GM18873 (cell line): ENCODE results near the gene PCDHGA1.
"Not testable (repeated sequence)": the region's sequence is repeated elsewhere in the genome, so short reads cannot be mapped to it uniquely, and the experiment has no call there.

Source experiments
- ATAC-seq: cut with Tn5 transposase; IDR thresholded peaks from one replicate; pipeline ENCODE4 v1.9.1; 2021; ENCODE audit warnings: mild to moderate bottlenecking, moderate library complexity, moderate number of reproducible peaks; ENCODE audit not compliant: unreplicated experiment, low FRiP score

The PCDHGA1 gene

DNA sequence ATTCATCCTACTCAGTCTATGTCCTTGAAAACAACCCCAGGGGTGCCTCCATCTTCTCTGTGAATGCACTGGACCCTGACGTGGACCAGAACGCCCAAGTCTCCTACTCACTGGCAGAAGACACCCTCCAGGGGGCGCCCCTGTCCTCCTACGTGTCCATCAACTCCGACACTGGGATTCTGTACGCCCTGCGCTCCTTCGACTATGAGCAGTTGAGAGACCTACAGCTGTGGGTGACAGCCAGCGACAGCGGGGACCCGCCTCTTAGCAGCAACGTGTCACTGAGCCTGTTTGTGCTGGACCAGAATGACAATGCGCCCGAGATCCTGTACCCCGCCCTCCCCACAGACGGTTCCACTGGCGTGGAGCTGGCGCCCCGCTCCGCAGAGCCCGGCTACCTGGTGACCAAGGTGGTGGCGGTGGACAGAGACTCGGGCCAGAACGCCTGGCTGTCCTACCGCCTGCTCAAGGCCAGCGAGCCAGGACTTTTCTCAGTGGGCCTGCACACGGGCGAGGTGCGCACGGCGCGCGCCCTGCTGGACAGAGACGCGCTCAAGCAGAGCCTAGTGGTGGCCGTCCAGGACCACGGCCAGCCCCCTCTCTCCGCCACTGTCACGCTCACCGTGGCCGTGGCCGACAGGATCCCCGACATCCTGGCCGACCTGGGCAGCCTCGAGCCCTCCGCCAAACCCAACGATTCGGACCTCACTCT lies 45.3 kb downstream of the PCDHGA1 start:
- not testable (repeated sequence) for ATAC-seq

DNA sequence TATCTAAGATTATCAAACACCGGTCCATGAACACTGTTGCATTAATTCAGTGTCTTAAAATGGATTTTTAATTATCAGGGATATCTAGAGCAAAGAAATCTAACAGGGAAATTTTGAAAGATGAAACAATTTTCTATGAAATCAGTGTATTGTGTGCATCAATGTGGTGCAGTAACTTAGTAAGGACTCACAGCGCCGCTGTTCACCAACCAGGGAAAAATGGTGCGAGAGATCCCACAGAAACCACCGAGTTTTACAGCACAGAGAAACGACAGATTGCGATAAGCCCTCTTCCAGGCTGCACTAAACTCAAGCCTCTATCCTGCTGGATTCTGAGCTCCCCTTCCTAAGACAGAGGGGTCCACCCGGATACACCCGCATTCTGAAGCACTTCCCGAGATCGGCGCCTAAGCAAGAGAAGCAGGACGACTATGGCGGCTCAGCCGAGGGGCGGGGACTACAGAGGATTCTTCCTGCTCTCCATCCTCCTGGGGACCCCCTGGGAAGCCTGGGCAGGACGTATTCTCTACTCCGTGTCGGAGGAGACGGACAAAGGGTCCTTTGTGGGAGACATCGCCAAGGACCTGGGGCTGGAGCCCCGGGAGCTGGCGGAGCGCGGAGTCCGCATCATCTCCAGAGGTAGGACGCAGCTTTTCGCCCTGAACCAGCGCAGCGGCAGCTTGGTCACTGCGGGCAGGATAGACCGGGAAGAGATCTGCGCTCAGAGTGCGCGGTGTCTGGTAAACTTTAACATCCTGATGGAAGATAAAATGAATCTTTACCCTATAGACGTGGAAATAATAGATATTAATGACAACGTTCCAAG lies 52.4 kb downstream of the PCDHGA1 start, which contains the start of gene PCDHGA7:
PCDHGA7 (plus strand) TSS at position 274 of the 826 bp plus-strand sequence; CDS start at position 432, 158 bp downstream.
- ATAC-seq, result no peak

GRCh38 chr5:141383345-141383744 lies 53.0 kb downstream of the PCDHGA1 start:
- no peak for ATAC-seq

DNA sequence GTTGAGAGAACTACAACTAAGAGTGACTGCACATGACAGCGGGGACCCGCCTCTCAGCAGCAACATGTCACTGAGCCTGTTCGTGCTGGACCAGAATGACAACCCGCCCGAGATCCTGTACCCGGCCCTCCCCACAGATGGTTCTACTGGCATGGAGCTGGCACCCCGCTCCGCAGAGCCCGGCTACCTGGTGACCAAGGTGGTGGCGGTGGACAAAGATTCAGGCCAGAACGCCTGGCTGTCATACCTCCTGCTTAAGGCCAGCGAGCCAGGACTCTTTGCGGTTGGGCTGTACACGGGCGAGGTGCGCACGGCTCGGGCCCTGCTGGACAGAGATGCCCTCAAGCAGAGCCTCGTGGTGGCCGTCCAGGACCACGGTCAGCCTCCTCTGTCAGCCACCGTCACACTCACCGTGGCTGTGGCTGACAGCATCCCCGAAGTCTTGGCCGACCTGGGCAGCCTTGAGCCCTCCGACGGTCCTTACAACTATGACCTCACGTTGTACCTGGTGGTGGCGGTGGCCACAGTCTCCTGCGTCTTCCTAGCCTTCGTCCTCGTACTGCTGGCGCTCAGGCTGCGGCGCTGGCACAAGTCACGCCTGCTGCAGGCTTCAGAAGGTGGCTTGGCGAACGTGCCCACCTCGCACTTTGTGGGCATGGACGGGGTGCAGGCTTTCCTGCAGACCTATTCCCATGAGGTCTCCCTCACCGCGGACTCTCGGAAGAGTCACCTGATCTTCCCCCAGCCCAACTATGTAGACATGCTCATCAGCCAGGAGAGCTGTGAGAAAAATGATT lies 54.4 kb downstream of the PCDHGA1 start:
- ATAC-seq, result no peak

DNA sequence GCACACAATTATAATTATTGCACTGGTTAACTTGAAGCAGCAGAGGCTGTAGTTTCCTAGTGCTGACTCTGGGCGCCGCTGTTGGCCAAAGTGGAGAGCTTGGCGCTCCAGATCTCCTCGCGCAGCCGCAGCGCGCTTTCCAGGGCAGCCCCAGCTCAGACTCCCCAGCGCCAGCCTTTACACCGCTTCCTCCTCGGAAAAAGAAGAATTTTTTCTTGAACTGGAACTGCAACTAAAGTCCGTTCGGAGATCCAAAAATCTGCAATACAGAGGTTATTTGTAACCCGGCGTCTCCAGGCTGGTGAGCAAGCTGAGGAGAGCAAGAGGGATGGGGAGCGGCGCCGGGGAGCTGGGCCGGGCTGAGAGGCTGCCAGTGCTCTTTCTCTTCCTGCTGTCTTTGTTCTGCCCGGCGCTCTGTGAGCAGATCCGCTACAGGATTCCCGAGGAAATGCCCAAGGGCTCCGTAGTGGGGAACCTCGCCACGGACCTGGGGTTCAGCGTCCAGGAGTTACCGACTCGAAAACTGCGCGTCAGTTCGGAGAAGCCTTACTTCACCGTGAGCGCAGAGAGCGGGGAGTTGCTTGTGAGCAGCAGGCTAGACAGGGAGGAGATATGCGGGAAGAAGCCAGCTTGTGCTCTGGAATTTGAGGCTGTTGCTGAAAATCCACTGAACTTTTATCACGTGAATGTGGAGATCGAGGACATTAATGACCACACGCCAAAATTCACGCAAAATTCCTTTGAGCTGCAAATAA lies 57.4 kb downstream of the PCDHGA1 start, which contains the start of gene PCDHGB4:
PCDHGB4 (plus strand) TSS at position 142 of the 755 bp plus-strand sequence; CDS start at position 329, 187 bp downstream.
- ATAC-seq, result not testable (repeated sequence)

- no peak for ATAC-seq
Measured at GRCh38 chr5:141388661-141389060, 58.3 kb downstream of the PCDHGA1 start.

DNA sequence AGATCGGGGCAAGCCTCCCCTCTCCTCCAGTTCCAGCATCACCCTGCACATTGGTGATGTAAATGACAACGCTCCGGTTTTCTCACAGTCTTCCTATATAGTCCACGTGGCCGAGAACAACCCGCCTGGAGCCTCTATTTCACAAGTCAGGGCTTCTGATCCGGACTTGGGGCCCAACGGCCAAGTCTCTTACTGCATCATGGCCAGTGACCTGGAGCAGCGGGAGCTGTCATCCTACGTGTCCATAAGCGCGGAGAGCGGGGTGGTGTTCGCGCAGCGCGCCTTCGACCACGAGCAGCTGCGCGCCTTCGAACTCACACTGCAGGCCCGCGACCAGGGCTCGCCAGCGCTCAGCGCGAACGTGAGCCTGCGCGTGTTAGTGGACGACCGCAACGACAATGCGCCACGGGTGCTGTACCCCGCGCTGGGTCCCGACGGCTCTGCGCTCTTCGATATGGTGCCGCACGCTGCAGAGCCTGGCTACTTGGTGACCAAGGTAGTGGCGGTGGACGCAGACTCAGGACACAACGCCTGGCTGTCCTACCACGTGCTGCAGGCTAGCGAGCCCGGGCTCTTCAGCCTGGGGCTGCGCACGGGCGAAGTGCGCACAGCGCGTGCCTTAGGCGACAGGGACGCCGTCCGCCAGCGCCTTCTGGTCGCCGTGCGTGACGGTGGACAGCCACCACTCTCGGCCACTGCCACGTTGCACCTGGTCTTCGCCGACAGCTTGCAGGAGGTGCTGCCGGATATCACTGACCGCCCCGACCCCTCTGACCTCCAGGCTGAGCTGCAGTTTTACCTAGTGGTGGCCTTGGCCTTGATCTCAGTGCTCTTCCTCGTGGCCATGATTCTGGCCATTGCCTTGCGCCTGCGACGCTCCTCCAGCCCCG lies 59.1 kb downstream of the PCDHGA1 start:
- no peak for ATAC-seq

DNA sequence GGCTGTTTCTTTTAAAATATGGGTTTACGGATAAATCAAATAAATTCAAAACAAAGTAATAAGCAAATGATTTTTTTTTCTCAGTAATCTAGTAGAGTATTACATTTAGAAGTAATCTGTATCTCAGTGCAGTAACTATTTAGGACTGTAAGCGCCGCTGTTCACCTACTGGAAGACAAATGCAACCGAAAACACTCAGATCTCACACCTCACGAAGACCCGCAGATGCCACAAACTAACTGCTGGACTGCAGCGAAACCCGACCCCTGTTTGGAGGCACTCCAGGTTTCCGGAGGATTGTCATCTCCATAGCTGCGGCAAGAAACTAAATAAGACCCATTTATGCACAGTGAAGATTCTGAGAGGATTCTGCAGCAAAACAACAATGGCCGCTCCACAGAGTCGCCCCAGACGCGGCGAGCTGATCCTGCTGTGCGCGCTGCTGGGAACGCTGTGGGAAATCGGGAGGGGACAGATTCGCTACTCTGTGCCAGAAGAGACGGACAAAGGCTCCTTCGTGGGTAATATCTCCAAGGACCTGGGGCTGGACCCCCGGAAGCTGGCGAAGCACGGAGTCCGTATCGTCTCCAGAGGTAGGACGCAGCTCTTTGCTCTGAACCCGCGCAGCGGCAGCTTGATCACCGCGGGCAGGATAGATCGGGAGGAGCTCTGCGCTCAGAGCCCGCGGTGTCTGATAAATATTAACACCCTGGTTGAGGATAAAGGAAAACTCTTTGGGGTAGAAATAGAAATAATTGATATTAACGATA lies 62.3 kb downstream of the PCDHGA1 start, which contains the start of gene PCDHGA8:
PCDHGA8 (plus strand) TSS at position 205 of the 770 bp plus-strand sequence; CDS start at position 386, 181 bp downstream.
- ATAC-seq, result no peak

DNA sequence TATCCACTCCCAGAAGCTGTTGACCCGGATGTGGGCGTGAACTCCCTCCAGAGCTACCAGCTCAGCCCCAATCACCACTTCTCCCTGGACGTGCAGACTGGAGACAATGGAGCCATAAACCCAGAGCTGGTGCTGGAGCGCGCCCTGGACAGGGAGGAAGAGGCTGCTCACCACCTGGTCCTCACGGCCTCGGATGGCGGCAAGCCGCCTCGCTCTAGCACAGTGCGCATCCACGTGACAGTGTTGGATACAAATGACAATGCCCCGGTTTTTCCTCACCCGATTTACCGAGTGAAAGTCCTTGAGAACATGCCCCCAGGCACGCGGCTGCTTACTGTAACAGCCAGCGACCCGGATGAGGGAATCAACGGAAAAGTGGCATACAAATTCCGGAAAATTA lies 63.0 kb downstream of the PCDHGA1 start:
- no peak for ATAC-seq

GRCh38 chr5:141394401-141395187 lies 64.3 kb downstream of the PCDHGA1 start:
- ATAC-seq, result not testable (repeated sequence)

- ATAC-seq, result not testable (repeated sequence)
Measured at GRCh38 chr5:141397756-141398551, 67.6 kb downstream of the PCDHGA1 start, which contains the start of gene PCDHGB5. PCDHGB5 (plus strand) TSS chr5:141397947; CDS start chr5:141398128, 181 bp downstream.

- ATAC-seq, result no peak
Measured at GRCh38 chr5:141398608-141399007, 68.3 kb downstream of the PCDHGA1 start.

DNA sequence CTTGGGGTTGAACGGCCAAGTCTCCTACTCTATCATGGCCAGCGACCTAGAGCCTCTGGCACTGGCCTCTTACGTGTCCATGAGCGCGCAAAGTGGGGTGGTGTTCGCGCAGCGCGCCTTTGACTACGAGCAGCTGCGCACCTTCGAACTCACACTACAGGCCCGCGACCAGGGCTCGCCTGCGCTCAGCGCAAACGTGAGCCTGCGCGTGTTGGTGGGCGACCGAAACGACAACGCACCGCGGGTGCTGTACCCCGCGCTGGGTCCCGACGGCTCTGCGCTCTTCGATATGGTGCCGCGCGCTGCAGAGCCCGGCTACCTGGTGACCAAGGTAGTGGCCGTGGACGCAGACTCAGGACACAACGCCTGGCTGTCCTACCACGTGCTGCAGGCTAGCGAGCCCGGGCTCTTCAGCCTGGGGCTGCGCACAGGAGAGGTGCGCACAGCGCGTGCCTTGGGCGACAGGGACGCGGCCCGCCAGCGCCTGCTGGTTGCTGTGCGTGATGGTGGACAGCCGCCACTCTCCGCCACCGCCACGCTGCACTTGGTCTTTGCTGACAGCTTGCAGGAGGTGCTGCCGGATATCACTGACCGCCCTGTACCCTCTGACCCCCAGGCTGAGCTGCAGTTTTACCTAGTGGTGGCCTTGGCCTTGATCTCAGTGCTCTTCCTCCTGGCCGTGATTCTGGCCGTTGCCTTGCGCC lies 69.4 kb downstream of the PCDHGA1 start:
- no peak for ATAC-seq

DNA sequence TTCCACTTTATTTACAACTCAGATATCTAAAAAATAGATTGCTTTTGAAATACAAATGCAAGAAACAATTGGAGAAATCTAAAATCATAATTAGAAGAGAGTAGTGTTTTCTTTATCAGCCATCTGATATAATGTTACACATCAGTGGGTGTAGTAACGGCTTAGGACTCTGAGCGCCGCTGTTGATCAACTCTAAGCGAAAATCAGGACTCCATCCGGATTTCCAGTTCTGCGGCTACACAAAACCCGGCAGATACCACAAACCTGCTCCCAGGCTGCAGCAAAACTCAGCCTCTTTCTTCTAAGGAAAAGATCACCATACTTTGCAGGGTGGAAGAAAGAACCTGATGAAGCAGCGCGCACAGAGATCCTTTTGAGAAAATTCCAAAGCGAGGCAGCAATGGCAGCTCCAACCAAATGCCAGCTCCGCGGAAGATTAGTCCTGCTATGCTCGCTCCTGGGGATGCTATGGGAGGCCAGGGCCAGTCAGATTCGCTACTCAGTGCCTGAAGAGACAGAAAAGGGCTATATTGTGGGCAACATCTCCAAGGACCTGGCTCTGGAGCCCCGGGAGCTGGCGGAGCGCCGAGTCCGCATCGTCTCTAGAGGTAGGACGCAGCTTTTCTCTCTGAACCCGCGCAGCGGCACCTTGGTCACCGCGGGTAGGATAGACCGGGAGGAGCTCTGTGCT lies 72.4 kb downstream of the PCDHGA1 start, which contains the start of gene PCDHGA9:
PCDHGA9 (plus strand) TSS at position 226 of the 691 bp plus-strand sequence; CDS start at position 401, 175 bp downstream.
- no peak for ATAC-seq

DNA sequence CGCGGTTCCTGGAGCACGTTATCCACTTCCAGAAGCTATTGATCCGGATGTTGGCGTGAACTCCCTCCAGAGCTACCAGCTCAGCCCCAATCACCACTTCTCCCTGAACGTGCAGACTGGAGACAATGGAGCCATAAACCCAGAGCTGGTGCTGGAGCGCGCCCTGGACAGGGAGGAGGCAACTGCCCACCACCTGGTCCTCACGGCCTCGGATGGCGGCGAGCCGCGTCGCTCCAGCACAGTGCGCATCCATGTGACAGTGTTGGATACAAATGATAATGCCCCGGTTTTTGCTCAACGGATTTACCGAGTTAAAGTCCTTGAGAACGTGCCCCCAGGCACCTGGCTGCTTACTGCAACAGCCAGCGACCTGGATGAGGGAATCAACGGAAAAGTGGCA lies 73.1 kb downstream of the PCDHGA1 start:
- ATAC-seq, result no peak
